Esophagus squamous epithelium (tissue), 5 donors: ENCODE data around the gene TDO2. TPM values are rescaled to one million over a fixed set of nuclear protein-coding genes. Genes with fewer than 3 reads are reported as not detected.

ENCODE experiments used
- DNase-seq: peaks from one replicate; lab custom pipeline; 2025; lab: John Stamatoyannopoulos, UW
- H3K27ac ChIP-seq, 4 donors: fragments of 200-600 bp; sonication (generic); one replicate each; pipeline ENCODE4 v1.5.1; 2016 to 2019; ENCODE audit warnings: mild to moderate bottlenecking in 1 of 4
- H3K27me3 ChIP-seq, 4 donors: fragments of 200-600 bp; sonication (generic); 1 replicate in 3 of 4; 2 replicates in 1 of 4; pipeline versions ENCODE4 v1.5.1 to v1.6.0; 2017 to 2021; ENCODE audit warnings: antibody characterized with exemption in 1 of 4
- H3K36me3 ChIP-seq, 3 donors: fragments of 200-600 bp; sonication (generic); one replicate each; pipeline ENCODE4 v1.5.1; 2016 to 2019
- H3K4me1 ChIP-seq, 3 donors: fragments of 200-600 bp; sonication (generic); one replicate each; pipeline ENCODE4 v1.5.1; 2017 to 2019
- H3K4me3 ChIP-seq, 4 donors: fragments of 200-600 bp; sonication (generic); 1 replicate in 3 of 4; 2 replicates in 1 of 4; pipeline ENCODE4 v1.5.1; 2016 to 2019; ENCODE audit warnings: mild to moderate bottlenecking in 2 of 4, moderate library complexity in 1 of 4
- H3K9me3 ChIP-seq, 3 donors: fragments of 200-600 bp; sonication (generic); one replicate each; pipeline ENCODE4 v1.5.1; 2016 to 2019
- CTCF ChIP-seq, 6 experiments: fragments of 450-650 bp in 4 of 6; fragments of 200-600 bp in 2 of 6; sonication (generic) in 2 of 6; IDR thresholded peaks; one replicate each; pipeline ENCODE4 v1.5.1; 2016 to 2019; ENCODE audit warnings: antibody characterized with exemption in 6 of 6, mild to moderate bottlenecking in 4 of 6, moderate library complexity in 4 of 6
- POLR2A ChIP-seq, 4 donors: fragments of 450-650 bp; IDR thresholded peaks; one replicate each; pipeline ENCODE4 v1.6.1; 2017; ENCODE audit warnings: antibody characterized with exemption in 4 of 4, mild to moderate bottlenecking in 4 of 4, moderate library complexity in 3 of 4
- WGBS, 2 donors: methylation state at CpG; one replicate each; pipeline ENCODE4 v1.1.5; 2018; 5-methylcytosine and 5-hydroxymethylcytosine counted together
- intact Hi-C: fragments of 100-400 bp; cut with DNase I; formaldehyde crosslinking; loops from one replicate; pipeline ENCODE4 v1.15.0; 2022
- total RNA-seq, 4 donors: library from RNA; depleted of rRNA; stranded (reverse); fragments of >200 nt; gene quantifications; one replicate each; pipeline ENCODE4 v1.1.0, GENCODE V29; 2016
- donor health status: DM: yes; HTN: yes; CAD: no.

The TDO2 gene
- total RNA-seq, 4 donors from 2014 or later, result 0.40 to 2.0 TPM; not detected in 2

GRCh38 chr4:155877971-155878370 lies 25.5 kb upstream of the TDO2 start:
- no peak for DNase-seq
- TF ChIP-seq POLR2A (IDR thresholded peaks at IDR 0.05) (no peak), CTCF (IDR thresholded peaks at IDR 0.05) (no peak)
- 83 to 94% methylated on average over 4 of the region's 4 CpGs for WGBS, 2 donors
- Histone ChIP-seq H3K27me3 (no peaks in the 10 kb centered on the region), H3K4me1 (no peaks in the 10 kb centered on the region), H3K36me3 (no peaks in the 10 kb centered on the region), H3K4me3 (no peak overlapping the region), H3K9me3 (no peaks in the 10 kb centered on the region), H3K27ac (no peak overlapping the region)
- intact Hi-C loops, result no loop called here

GRCh38 chr4:155878611-155879010 lies 24.9 kb upstream of the TDO2 start:
- intact Hi-C loops, result no loop called here
- TF ChIP-seq CTCF (IDR thresholded peaks at IDR 0.05) (no peak), POLR2A (IDR thresholded peaks at IDR 0.05) (no peak)
- WGBS, 2 donors, result 25% methylated on average over 2 of the region's 2 CpGs
- Histone ChIP-seq H3K4me3 (no peak overlapping the region), H3K4me1 (no peaks in the 10 kb centered on the region), H3K36me3 (no peaks in the 10 kb centered on the region), H3K27me3 (no peaks in the 10 kb centered on the region), H3K27ac (no peak overlapping the region), H3K9me3 (no peaks in the 10 kb centered on the region)
- DNase-seq, result no peak

- H3K27me3 ChIP-seq, result no peaks in the 10 kb centered on the region
- H3K4me3 ChIP-seq, result no peak overlapping the region
- no peak overlapping the region for H3K27ac ChIP-seq
- TF ChIP-seq POLR2A (IDR thresholded peaks at IDR 0.05) (no peak), CTCF (IDR thresholded peaks at IDR 0.05) (no peak)
- intact Hi-C loops, result no loop called here
- no peak for DNase-seq
- no peaks in the 10 kb centered on the region for H3K4me1 ChIP-seq
- no peaks in the 10 kb centered on the region for H3K36me3 ChIP-seq
- H3K9me3 ChIP-seq, result no peaks in the 10 kb centered on the region
These were observed 23.7 kb upstream of the TDO2 start for GRCh38 chr4:155879767-155880166.

GRCh38 chr4:155881555-155881954 lies 21.9 kb upstream of the TDO2 start:
- DNase-seq, result no peak

GRCh38 chr4:155883895-155884294 lies 19.6 kb upstream of the TDO2 start:
- Histone ChIP-seq H3K27me3 (no peaks in the 10 kb centered on the region), H3K4me3 (no peak overlapping the region), H3K27ac (no peak overlapping the region), H3K4me1 (no peaks in the 10 kb centered on the region), H3K36me3 (no peaks in the 10 kb centered on the region), H3K9me3 (no peaks in the 10 kb centered on the region)
- DNase-seq, result no peak
- intact Hi-C loops, result no loop called here
- TF ChIP-seq POLR2A (IDR thresholded peaks at IDR 0.05), result no peak
- TF ChIP-seq CTCF (IDR thresholded peaks at IDR 0.05), result no peak
- 72 to 74% methylated on average over 3 of the region's 3 CpGs for WGBS, 2 donors

More at GRCh38 chr4:155881555-155881954, 21.9 kb upstream of the TDO2 start:
- Histone ChIP-seq H3K4me3 (no peak overlapping the region), H3K36me3 (no peaks in the 10 kb centered on the region), H3K27me3 (no peaks in the 10 kb centered on the region), H3K4me1 (no peaks in the 10 kb centered on the region), H3K27ac (no peak overlapping the region), H3K9me3 (no peaks in the 10 kb centered on the region)
- 44 to 46% methylated on average over 1 of the region's 1 CpG for WGBS, 2 donors
- TF ChIP-seq POLR2A (IDR thresholded peaks at IDR 0.05), result no peak
- no peak for TF ChIP-seq CTCF (IDR thresholded peaks at IDR 0.05)
- intact Hi-C loops, result no loop called here
